ENCODE results near the gene MRPS16.

- TF ChIP-seq CTCF (IDR thresholded peaks at IDR 0.05; ENCODE audit: insufficient read depth, low read depth, low read length) (no peak), EZH2 (IDR thresholded peaks at IDR 0.05; ENCODE audit: insufficient read depth, low read length) (no peak)
Measured at GRCh38 chr10:73225518-73225917, 26.9 kb downstream of the MRPS16 start.
